NOMO-1 treated with DMSO at 0.1 percent for 48 hours (cell line): ENCODE data around the gene HOXA5.

ENCODE experiments used
- DNase-seq: peaks from one replicate; lab custom pipeline; 2025; ENCODE audit not compliant: unreplicated experiment; lab: John Stamatoyannopoulos, UW

HOXA5 gene

DNA sequence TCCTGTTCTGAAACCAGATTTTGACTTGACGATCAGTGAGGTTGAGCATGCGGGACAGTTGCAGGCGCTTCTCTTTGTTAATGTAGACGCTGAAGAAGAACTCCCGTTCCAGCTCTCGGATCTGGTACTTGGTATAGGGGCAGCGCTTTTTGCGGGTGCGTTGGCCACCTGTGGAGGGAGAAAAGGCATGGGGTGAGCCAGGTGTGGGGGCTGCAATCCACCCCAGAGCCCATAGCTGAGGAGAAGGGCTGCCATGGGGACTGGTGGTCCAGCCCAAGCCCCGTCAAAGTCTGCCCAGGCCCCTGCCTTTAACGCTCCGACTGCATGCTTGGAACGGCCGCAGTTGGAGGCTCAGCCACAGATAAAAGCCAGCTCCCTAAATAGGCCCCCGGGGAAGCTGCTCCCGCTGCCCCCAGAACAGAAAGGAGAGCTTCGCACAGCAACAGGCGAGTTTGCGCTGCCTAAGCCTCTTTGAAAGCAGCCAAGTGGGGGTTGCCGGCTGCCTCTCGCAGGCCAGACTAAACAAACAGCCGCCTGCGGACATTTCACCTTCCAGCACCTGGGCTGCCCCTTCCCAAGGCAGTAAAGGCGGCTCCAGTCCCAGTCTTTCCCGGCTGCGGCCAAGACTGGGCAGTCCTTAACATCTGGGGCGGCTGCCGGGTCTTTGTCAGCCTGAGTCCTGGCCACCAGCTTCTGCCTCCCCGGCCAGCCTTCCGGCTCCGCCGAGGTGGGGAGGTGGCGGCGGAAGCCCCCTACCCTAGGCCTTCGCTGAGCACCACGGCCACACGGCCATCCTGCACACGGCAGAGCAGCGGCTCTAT, 39.6 kb upstream of the HOXA5 start:
- DNase-seq: no peak

DNA sequence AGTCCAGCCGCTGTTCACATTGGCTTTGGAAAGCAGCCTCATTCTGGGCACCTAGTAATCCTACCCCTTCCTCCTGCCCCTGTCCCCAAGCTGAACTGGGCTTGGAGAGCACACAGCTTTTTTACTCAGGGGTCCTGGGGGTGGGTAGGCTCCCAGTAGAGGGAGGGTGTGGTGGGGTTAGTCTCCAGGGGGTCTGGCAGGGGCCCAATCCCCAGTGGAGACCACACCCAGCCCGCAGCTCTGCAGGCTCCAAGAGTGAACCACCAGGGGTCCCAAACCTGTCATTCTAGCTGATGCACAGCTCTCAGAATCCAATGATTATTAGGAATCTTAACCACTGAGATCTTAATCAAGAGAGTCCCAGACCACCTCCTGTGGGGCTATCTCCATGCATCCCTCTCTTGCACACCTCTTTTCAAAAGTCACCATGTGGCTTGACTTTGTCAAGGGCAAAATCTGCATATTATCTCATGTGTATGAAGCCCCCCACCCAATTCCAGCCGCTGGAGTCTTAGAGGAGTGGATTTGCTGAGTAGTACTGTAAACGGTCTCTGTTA, 38.9 kb upstream of the HOXA5 start:
- DNase-seq: no peak

DNA sequence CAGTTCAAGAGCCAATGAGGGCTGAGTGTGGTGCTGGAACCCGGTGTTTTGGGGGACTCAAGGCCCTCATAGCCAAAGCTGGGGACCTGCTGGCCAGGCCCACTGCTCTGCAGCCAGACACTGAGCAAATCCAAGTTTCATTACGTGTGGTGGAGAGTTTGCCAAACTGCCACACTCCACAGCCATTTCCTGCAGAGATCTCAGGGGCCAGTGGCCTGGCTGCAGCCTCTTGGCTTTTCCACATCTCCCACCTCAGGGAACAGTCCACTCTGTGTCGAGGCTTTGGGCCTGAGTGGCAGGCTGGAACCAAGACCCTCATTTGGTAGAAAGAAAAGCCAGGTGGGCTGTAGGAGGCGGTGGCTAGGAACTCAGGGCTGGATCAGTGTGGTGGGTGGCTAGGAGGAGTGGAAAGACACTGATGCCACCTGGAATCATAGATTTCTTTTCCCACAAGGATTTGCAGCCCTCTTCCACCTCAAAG, 38.4 kb upstream of the HOXA5 start:
- DNase-seq: no peak

DNA sequence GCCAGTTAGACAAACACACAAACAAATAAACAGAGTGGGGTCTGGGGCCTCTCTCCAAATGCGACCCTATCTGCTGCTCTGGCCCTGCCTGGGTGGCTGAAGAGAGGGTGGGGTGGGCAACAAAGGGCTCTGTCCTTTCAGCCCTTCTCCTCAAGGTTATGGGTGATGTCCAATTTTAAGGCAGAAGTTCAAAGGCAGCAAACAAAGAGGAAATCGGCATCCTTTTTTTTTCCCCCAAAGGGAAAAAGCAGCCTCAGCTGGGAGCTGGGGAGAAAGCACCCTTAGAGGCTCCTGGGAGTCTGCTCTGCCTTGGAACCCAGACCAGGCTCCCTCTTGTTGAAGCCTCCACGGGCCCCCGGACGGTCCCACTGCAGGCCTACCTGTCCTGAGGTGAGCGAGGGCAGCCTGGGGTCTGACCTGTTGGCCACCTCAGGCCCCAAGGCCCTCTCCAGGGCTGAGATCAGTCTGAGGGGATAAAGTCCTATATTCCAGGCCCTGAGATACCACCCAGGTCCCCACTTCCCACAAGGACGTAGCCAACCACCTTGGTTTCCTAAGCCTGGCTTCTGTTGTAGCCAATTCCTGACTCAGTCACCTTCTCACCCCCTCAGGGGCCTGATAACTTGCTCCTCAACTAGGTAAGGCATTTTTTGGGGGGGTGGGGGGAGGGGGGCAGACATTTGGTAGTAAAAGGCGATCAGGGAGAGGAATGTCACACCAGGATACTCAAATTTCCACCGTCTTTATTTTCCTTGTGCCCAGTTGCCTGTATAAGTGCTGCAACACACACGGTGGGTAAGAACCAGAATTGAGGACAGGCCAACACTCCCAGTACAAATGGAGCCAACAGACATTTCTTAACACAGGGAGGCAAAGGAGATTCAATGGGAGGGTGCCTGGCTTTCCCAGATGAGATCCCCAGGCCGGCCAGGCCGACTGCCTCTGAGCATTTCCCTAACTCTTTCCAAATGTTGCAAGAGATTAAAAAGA, 37.2 kb upstream of the HOXA5 start:
- DNase-seq: no peak

DNA sequence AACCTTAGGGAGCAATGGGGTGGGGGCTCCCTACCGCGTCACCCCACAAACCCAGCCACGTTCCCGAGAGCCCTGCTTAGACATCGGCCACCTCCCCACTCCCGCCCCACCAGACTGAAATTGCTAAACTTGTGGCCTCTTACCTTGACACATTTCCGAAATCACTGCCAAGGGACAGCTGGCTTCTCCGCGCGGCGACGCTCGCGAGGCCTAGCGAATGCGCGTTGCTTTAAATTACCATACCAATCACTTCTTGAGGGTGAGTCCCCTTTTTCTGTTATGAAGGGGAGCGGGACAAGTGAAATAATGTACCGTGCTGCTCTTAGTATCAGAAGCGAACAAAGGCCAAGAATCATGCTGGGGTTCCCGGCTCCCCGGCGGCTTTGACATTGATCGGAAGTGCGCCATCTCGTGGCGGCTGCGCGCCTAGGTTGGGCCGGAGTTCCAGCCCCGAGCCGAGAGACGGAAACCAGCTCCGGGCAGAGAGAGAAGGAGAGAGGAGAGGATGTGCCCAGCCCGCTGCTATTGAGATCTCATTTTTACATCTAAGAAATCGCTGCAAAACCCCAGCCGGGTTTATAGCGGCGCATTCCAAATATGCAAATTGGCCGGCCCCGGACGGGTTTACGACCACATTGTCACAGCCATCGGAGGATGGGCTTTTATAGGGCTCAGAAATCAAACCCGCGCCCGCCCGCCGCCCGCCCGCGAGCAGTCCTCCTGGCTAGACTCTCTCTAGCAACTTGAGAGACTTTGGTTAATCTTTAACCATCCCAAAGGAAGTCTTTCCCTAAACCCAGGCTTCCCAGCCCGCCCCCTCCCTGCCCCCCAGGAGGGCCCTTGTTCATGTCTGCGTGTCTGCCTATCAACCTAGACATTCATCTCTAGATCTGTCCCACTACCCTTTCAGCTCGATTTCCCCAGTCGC, 36.3 kb upstream of the HOXA5 start:
- DNase-seq: peak; percentile 73

DNA sequence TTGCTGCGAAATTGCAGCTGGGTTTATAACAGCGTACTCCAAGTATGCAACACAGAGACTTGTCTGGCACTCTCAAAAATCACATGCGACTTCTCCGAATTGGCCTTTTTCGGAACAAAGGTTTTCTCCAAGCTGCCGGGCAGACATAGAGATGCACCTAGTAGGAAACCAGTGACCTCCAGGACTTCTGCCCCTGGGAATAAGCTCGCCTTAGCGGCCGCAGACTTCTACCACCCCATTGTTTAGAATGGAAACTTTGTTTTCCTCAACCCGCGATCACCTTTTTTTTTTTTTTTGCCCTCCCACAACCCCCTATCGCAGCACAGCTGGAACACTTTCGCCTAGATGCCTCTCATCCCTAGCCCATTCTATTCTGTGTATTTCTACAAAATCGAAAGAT, 35.5 kb upstream of the HOXA5 start:
- DNase-seq: no peak

DNA sequence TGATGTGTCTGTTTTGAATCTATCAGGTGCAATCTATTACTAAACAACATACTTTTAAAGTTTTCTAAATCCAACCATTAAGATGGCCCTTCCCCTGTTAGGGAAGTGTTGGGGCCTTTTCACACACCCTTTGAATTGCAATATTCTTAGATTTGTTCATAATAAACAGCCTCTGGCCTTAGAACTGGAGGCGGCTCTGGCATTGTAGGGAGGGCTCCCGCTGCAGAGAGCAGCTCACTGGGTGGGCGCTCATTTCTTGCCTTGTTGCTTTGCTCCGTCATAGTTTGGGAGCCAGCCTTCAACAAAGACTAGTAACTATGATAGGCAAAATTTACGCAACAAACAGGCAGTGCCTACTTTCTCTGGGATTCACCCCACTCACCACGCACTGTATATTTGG, 34.9 kb upstream of the HOXA5 start:
- no peak for DNase-seq

DNA sequence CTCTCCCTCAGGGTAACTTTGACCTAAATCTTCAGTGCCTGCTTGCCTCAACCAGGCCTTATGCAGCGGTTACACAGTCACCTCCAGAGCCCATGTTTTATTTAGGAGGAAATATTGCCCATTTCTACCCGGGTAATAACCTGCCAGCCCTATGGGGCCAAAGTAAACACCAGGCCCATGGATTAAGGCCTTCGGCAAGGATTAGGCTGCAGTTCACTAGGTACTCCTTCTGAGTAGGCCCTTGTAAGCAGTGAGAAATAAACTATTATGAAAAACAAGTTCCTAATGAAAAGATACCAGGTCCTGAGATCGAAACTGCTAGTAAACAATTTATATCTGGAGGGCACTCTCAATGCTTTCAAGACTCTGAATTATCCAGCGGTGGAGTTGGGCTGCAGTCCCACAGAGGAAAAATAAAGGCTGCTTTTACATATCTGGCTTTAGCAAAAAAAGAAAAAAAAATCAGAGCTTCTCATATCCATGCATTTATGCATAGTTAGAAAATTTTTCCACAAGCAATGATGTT, 34.4 kb upstream of the HOXA5 start:
- DNase-seq: no peak

DNA sequence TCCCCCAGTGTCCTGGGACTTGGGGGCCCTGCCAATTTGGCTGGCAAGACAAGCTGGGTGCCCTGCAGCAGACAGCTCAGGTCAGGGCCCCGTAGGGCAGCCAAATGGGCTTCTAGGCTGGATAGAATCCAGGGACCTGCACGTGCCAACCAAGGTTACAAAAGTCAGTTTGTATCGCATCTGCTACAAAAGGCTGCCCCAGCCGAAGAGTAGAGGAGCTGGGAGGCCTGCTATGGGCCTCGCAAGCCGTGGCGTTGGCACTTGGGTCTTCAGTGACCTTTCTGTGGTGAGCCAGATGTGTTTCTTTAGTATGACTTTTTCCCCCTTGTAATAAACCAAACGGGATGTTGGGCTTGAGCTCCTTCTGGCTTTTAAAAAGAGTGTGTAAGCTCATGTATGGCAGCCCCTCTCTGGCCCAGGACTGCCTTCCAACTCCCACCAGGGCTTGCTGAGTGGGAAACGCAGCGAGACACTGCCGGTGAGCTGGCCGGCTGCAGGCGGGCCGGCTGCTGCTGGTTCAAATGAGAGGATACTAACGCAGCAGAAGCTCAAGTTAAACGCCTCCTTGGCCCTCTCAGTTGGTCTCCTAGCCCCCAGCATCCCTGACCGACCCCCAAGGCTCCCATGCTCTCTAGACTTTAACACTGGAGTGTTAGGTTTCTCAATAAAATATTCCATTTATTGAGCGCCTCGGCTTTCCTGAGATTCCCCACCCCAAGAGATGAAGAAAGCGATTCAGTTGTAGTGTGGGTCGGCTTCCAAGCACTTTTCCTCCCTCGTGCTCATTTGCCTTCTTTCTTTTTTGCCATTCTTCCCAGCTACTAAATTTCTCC, 33.7 kb upstream of the HOXA5 start:
- no peak for DNase-seq

DNA sequence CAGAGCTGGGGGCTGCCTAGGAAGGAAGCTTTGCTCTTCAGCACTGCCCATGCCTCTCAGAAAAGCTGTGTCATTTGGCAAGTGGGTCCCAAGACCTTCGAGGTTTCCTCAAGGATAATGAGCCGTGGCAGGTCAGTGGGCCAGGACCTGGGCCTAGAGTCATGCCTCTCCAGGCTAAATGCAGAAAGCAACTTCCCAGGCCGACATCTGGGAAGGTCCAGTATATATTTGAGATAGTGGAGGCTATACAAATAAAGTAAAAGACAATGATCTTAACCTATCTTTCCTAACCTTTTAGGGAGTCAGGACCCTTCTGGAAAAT, 33.0 kb upstream of the HOXA5 start:
- no peak for DNase-seq

DNA sequence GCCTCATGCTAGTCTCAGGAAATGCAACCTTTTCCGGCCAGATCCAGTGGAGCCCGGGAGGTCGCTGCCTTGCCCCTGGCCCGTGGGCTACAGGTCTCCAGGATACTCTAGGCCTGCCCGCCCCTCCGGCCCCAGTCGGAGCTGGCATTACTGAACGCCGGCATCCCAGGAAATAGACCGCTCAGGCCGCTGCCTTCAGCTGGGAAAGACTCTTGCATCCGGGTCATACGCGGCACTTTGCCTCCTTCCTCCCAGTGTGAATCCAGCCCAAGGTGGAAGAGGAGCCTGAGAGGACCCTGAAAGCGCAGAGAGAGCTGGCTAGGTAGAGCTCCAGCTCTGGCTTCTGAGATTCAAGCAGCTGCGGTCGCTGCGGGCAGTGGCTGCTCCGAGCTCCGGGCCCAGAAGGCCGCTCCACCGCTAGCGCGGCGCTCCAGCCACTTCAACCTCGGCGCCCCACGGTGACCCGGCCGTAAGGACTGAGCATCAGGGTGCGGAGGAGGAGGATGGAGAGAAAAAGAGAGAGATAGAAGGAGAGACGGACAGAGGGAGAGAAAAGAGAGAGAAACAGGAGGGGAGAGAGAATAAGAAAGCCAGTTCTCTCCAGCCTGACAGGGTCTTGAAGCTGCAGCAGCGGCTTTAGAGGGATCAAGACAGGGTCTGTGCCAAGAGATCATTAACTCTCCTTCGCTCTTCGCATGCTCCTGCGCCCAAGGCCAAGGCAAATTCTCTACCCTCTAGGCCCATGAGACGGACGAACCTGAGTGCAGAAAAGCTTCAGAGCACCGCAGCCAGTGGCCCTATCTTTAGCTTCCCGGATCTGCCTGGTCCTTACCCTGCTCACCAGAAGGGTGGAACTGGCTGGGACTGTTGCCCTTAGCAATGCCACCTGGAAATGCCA, 32.4 kb upstream of the HOXA5 start:
- no peak for DNase-seq

DNA sequence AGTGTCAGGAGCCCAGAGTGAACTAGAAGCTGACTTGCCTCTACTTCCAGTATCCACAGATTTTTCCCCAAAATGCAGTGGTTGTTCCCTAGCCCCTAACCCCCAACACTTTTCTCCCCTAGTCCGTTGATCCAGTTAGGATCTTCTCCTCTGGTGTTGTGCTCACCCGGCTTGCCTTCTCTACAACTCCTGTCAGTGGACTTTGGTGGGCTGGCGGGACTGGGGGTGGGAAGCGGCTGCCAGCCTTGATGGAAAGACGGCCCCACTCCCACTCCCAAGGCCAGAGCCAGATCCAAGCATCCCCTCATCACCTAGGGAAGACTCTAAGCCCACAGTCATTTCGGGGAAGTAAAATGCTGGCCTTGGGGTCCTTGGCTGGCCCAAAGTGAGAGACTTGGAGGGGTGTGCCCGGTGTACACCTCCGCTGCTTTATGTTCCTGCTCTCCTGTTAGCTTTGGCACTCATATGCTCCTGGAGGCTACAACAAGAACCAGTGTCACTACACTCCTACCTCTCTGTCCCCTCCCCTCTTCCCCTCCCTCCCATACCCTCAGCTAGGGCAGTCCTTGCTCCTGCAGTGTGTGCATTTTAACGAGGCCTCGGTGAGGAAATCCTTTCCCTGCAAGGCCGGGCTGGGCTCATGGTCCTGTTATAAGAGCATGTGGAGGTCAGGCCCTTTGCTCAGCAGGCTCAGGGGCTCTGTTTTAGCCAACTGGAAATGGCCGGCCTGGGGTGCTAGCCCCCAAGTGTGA, 31.6 kb upstream of the HOXA5 start:
- peak; percentile 62 for DNase-seq

DNA sequence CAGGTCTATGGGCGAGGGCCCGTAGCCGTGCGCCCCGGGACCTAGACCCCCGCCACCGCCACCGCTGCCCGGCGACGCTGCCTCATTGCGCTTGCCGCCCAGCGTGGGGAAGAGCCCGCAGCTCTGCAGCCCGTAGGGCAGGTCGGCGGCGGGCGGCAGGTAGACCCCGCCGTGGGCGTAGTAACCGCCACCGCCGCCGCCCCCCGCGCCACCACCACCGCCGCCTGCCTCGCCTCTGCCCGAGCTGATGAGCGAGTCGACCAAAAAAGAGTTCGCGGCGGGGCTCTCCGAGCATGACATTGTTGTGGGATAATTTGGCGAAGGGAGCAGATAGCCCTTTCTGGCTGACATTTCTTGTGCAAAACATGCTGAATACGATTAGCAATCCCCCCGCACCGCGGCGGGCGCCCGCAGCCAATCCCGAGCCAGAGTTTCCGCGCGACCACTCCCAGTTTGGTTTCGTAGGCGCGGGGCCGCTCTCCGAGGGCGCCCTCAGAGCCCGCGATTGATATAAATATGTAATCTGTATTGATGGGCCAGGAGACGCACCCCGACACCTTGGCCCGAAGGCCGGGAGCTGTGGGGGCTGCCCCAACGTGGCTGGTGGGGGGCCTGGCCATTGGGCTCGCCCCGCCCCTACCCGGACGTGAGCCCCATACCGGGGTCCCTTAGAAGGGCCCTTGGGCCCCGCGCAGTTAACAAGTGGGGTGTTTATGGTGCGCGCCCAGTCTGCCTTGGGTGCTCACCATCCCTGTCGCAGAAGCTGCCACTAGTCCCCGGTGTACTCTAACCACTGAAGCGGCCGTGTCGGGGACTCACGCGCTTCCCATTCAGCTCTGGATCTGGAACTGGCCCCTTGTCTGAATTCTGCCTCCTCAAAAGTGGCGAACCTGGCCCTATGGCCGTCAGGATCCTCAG, 30.7 kb upstream of the HOXA5 start, which contains the start of gene HOXA10:
TSS of gene HOXA10 (minus strand) at position 365 of the 918 bp plus-strand sequence. CDS start at position 351, 14 bp downstream.
- peak; percentile 59 for DNase-seq

DNA sequence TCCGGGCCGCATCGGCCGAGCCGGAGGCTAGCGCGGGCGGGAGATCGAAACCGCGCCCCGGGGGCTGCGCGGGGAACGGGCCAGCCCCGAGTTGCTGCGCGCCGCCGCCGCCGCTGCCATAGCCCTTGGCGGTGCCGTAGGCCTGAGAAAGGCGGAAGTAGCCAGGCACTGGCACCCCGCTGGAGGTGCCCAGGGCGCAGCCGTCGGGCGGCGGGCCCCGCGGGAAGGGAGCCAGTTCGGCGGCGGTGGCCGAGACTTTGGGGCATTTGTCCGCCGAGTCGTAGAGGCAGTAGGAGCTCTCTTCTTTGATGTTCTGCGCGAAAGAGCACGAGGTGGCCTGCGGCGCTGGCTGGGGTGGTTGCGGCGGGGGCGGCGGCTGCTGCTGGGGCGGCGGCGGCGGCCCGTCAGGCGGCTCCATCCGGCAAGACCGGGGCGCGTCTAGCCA, 30.1 kb upstream of the HOXA5 start:
- DNase-seq: no peak

DNA sequence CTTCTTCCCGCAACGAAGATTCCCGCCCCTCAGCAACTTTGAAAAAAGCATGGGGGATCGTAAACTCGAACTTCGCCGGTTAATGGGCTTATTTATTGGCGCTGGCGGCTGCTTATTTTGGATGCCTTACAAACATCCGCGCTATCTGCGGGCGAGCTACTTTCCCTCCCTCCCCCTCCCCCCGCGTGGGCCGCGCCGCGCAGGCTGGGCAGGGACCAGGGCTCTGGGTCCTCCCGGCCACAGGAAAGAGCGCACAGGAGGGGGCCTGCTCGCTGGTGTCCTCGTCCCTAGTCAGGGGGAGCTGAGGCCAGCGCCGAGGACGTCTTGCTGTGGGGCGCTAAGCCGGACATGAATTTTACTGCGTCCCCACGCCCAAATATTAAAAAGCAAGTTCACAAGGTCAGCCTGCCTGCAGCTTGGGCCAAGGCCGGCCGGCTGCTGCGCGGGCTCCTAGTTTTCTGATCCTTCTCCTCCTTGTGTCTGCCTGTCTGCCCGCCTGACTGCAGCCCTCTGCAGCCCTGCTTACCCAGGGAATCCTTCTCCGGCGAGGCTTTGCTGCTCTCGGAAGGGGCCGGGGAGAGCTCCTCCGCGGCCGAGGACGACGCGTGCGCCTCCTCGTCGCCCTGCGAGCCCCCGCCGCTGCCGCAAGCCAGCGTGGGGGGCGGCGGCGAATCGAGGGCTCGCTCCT, 29.5 kb upstream of the HOXA5 start:
- DNase-seq: no peak

DNA sequence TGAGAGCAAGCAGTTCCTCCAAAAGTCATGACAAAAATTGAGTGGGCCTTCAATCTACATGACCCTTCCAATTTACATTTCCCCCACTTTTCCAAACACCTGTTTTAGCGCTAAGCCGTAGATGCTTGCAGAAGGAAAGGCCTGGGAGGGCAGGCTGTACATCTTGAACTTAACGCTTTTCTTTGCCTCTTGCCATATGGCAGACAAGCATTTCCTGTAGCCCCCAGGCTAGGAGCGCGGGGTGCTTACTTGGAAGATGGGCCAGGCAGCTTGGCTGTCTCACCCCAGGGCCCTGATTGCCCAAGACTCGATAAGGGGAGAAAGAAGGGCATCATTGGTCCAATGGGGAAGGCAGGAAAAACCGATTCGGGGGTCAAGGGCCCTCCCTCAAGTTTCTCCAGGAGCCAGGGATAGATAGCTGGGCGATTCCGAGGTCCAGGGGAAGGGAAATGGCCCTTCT, 28.9 kb upstream of the HOXA5 start:
- no peak for DNase-seq
